Ovary (tissue), 3 donors: ENCODE data around the gene TRIM10.

Source experiments
- EP300 ChIP-seq: sonication (generic); formaldehyde crosslinking; IDR thresholded peaks from one replicate; pipeline ENCODE4 v1.6.1; 2017; ENCODE audit warnings: antibody characterized with exemption
- TF ChIP-seq, protein P1 (sequence below), 3 donors: fragments of 450-650 bp in 2 of 3; fragments of 200-600 bp in 1 of 3; IDR thresholded peaks; one replicate each; pipeline versions ENCODE4 v1.5.1 to v1.8.0; 2016 to 2022; ENCODE audit warnings: antibody characterized with exemption in 3 of 3, mild to moderate bottlenecking in 1 of 3
- donor health status: DM: no; HTN: no; CAD: no.

DNA sequence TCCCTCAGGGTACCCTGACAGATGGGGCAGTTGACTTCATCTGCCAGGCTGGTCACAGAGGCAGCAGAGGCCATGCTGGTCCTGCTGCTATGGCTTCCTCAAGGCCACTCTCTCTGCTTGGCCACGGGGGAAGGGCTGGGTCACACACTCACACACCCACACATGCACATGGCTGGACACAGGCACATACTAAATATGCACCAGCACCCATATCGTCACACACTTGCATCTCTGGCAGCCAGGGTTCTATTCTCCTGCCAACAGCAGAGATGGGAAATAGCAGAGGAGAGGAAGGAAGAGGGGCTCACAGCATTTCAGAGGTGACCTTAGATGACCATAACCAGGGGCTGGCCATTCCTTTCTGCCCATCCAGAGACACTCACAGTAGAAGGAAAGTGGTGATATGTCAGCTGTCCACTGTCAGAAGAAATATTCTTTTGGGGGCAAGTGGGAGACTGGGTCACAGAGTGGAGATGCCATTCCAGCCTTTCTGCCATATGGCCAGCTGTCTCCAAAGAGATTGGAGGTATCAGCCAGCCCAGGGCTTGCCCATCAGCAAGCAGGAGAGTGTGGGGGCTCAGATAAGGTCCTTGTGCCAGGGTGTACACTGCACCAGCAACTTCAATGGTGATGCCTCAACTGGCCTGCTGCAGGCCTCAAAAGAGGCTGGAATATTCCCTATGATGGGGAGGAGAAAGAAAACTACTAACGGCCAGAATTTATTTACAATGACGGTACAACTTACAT, at the start of gene TRIM10:
- TF ChIP-seq, protein P1, sequence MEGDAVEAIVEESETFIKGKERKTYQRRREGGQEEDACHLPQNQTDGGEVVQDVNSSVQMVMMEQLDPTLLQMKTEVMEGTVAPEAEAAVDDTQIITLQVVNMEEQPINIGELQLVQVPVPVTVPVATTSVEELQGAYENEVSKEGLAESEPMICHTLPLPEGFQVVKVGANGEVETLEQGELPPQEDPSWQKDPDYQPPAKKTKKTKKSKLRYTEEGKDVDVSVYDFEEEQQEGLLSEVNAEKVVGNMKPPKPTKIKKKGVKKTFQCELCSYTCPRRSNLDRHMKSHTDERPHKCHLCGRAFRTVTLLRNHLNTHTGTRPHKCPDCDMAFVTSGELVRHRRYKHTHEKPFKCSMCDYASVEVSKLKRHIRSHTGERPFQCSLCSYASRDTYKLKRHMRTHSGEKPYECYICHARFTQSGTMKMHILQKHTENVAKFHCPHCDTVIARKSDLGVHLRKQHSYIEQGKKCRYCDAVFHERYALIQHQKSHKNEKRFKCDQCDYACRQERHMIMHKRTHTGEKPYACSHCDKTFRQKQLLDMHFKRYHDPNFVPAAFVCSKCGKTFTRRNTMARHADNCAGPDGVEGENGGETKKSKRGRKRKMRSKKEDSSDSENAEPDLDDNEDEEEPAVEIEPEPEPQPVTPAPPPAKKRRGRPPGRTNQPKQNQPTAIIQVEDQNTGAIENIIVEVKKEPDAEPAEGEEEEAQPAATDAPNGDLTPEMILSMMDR (IDR thresholded peaks at IDR 0.05): no peak
- TF ChIP-seq EP300: no peak
